DND-41 (cell line): ENCODE results near the gene UST.

Source experiments
- ATAC-seq: fragments of 200-7000 bp; cut with Tn5 transposase; 3 replicates; pipeline ENCODE4 v1.9.1; 2021; ENCODE audit warnings: low read depth; ENCODE audit not compliant: insufficient read depth
- DNase-seq: peaks from one replicate; pipeline ENCODE4 v3.0.0-alpha.2; 2020
- H2AFZ ChIP-seq: 2 replicates; pipeline ENCODE4 v1.6.0; 2012; ENCODE audit warnings: low read depth, low read length
- H3K27ac ChIP-seq: 2 replicates; pipeline ENCODE4 v1.5.1; 2012; ENCODE audit warnings: low read length, inconsistent platforms
- H3K27me3 ChIP-seq: fragments of 200-600 bp; sonication (generic); 2 replicates; pipeline ENCODE4 v1.6.0; 2012; ENCODE audit warnings: low read length, mild to moderate bottlenecking, inconsistent platforms; ENCODE audit not compliant: insufficient read depth, poor library complexity
- H3K36me3 ChIP-seq: 2 replicates; pipeline ENCODE4 v1.5.1; 2012; ENCODE audit warnings: low read length, inconsistent platforms; ENCODE audit not compliant: insufficient read depth
- H3K4me1 ChIP-seq: 2 replicates; pipeline ENCODE4 v1.5.1; 2012; ENCODE audit warnings: mild to moderate bottlenecking, low read length; ENCODE audit not compliant: insufficient read depth
- H3K4me2 ChIP-seq: 2 replicates; pipeline ENCODE4 v1.6.0; 2012; ENCODE audit warnings: mild to moderate bottlenecking, moderate library complexity, low read length, inconsistent platforms; ENCODE audit not compliant: insufficient read depth
- H3K4me3 ChIP-seq, 2 experiments: fragments of 200-600 bp in 1 of 2; shearing (Covaris generic) in 1 of 2; 2 replicates each; pipeline ENCODE4 v1.5.1; 2012 to 2016; ENCODE audit warnings: inconsistent platforms in 2 of 2, low read length in 2 of 2, mild to moderate bottlenecking in 2 of 2, low read depth in 1 of 2, moderate library complexity in 1 of 2
- H3K79me2 ChIP-seq: 2 replicates; pipeline ENCODE4 v1.6.0; 2012; ENCODE audit warnings: low read length, inconsistent platforms; ENCODE audit not compliant: insufficient read depth
- H3K9ac ChIP-seq: 2 replicates; pipeline ENCODE4 v1.6.0; 2012; ENCODE audit warnings: low read depth, mild to moderate bottlenecking, inconsistent platforms, low read length, moderate library complexity
- H3K9me3 ChIP-seq: 2 replicates; pipeline ENCODE4 v1.5.1; 2012; ENCODE audit warnings: low read length, moderate library complexity, mild to moderate bottlenecking, inconsistent platforms; ENCODE audit not compliant: insufficient read depth, severe bottlenecking
- H4K20me1 ChIP-seq: 2 replicates; pipeline ENCODE4 v1.6.0; 2012; ENCODE audit warnings: low read length; ENCODE audit not compliant: insufficient read depth
- CTCF ChIP-seq: IDR thresholded peaks from 2 replicates; pipeline ENCODE4 v1.5.1; 2012; ENCODE audit warnings: borderline replicate concordance, low read length, moderate library complexity, mild to moderate bottlenecking; ENCODE audit not compliant: poor library complexity, severe bottlenecking; ENCODE audit errors: extremely low read depth
- EZH2 ChIP-seq: IDR thresholded peaks from 3 replicates; pipeline ENCODE4 v1.6.1; 2012; ENCODE audit warnings: borderline replicate concordance, low read depth, mild to moderate bottlenecking, moderate library complexity, low read length, inconsistent platforms; ENCODE audit not compliant: severe bottlenecking

The UST gene

GRCh38 chr6:149054559-149055194, 307.8 kb downstream of the UST start:
- no peaks in the 10 kb centered on the region; the same call in 1 of the 2 replicates for H3K36me3 ChIP-seq
- H3K4me1 ChIP-seq, result peaks cover 44% of the 10 kb centered on the region
- H3K27ac ChIP-seq, result peak overlapping the region; percentile 48
- no peaks in the 10 kb centered on the region for H3K79me2 ChIP-seq
- TF ChIP-seq CTCF (no peak), EZH2 (no peak)
- H4K20me1 ChIP-seq, result no peaks in the 10 kb centered on the region
- H3K27me3 ChIP-seq, result no peaks in the 10 kb centered on the region
- DNase-seq, result no peak
- no peak for ATAC-seq
- H3K4me2 ChIP-seq, result no peak overlapping the region
- H2AFZ ChIP-seq, result no peak overlapping the region
- no peaks in the 10 kb centered on the region for H3K9me3 ChIP-seq
- H3K9ac ChIP-seq, result no peak overlapping the region
- H3K4me3 ChIP-seq, result no peak overlapping the region

- H3K9me3 ChIP-seq, result no peaks in the 10 kb centered on the region
- no peaks in the 10 kb centered on the region for H3K27me3 ChIP-seq
- no peaks in the 10 kb centered on the region for H3K79me2 ChIP-seq
- H2AFZ ChIP-seq, result no peak overlapping the region
- H3K4me2 ChIP-seq, result no peak overlapping the region
- H3K4me1 ChIP-seq, result peaks cover 51% of the 10 kb centered on the region
- ATAC-seq (no peak), DNase-seq (no peak)
- H3K4me3 ChIP-seq, result no peak overlapping the region
- H4K20me1 ChIP-seq, result no peaks in the 10 kb centered on the region
- H3K9ac ChIP-seq, result no peak overlapping the region
- no peak for TF ChIP-seq EZH2
- TF ChIP-seq CTCF, result no peak
- H3K27ac ChIP-seq, result 0 out of 2 replicates have a peak overlapping the region, but pooled peaks have one; percentile 23
- no peaks in the 10 kb centered on the region; the same call in 1 of the 2 replicates for H3K36me3 ChIP-seq
These were observed 308.5 kb downstream of the UST start for GRCh38 chr6:149055195-149055899.

- peaks cover 67% of the 10 kb centered on the region for H3K4me1 ChIP-seq
- ATAC-seq, result no peak
These were observed 310.1 kb downstream of the UST start for GRCh38 chr6:149056777-149057463.

More at GRCh38 chr6:149056777-149057463, 310.1 kb downstream of the UST start:
- H3K9ac ChIP-seq, result no peak overlapping the region
- H3K27me3 ChIP-seq, result no peaks in the 10 kb centered on the region
- H3K79me2 ChIP-seq, result peaks cover 4% of the 10 kb centered on the region; the same call in 1 of the 2 replicates
- H3K4me3 ChIP-seq, result no peak overlapping the region
- no peaks in the 10 kb centered on the region for H3K9me3 ChIP-seq
- H4K20me1 ChIP-seq, result no peaks in the 10 kb centered on the region
- no peaks in the 10 kb centered on the region; the same call in 1 of the 2 replicates for H3K36me3 ChIP-seq
- no peak overlapping the region for H2AFZ ChIP-seq
- TF ChIP-seq CTCF (no peak), EZH2 (no peak)
- no peak for DNase-seq
- H3K27ac ChIP-seq, result peak overlapping the region; percentile 44; the same call in 1 of the 2 replicates
- H3K4me2 ChIP-seq, result no peak overlapping the region
